Calu3 (cell line): ENCODE results near the gene ADCY3. TPM values are rescaled to one million over a fixed set of nuclear protein-coding genes. Genes with fewer than 3 reads are reported as not detected.

Experiments used
- BruUV-seq: library from RNA; stranded (reverse); fragments of 400-500 nt; replicated peaks from 2 replicates; lab custom pipeline; 2021; lab: Mats Ljungman, UMichigan
- CTCF ChIA-PET: fragments of 300-600 bp; sonication (Branson Sonifier 250); formaldehyde crosslinking; loops from one replicate; lab custom pipeline; 2022; ENCODE audit warnings: antibody characterized with exemption; lab: Charles Lee
- DNase-seq: peaks from one replicate; pipeline ENCODE4 v3.0.0; 2022
- H3K27ac Mint-ChIP-seq: one replicate; pipeline ENCODE4 v1.8.0; 2022; ENCODE audit warnings: mixed read lengths; ENCODE audit not compliant: unreplicated experiment
- H3K27me3 Mint-ChIP-seq: one replicate; pipeline ENCODE4 v1.8.0; 2022; ENCODE audit warnings: mixed read lengths; ENCODE audit not compliant: unreplicated experiment
- H3K36me3 Mint-ChIP-seq: one replicate; pipeline ENCODE4 v1.8.0; 2022; ENCODE audit warnings: mild to moderate bottlenecking, moderate library complexity, mixed read lengths; ENCODE audit not compliant: insufficient read depth, unreplicated experiment
- H3K4me1 Mint-ChIP-seq: one replicate; pipeline ENCODE4 v1.8.0; 2022; ENCODE audit warnings: mild to moderate bottlenecking, low read depth, mixed read lengths; ENCODE audit not compliant: unreplicated experiment
- H3K4me3 Mint-ChIP-seq: one replicate; pipeline ENCODE4 v1.8.0; 2022; ENCODE audit warnings: mild to moderate bottlenecking, low read depth, moderate library complexity, mixed read lengths; ENCODE audit not compliant: unreplicated experiment
- H3K9me3 Mint-ChIP-seq: one replicate; pipeline ENCODE4 v1.8.0; 2022; ENCODE audit warnings: low read depth, mixed read lengths; ENCODE audit not compliant: unreplicated experiment
- CTCF ChIP-seq: fragments of 200-600 bp; IDR thresholded peaks from one replicate; pipeline ENCODE4 v1.8.0; 2022; ENCODE audit warnings: antibody characterized with exemption; ENCODE audit not compliant: unreplicated experiment
- intact Hi-C: fragments of 100-400 bp; cut with micrococcal nuclease; formaldehyde crosslinking; loops from one replicate; pipeline ENCODE4 v1.10.0; 2022; ENCODE audit not compliant: unreplicated experiment
- total RNA-seq: library from RNA; stranded (reverse); gene quantifications from 2 replicates; pipeline ENCODE4 v1.2.3, GENCODE V29; 2022

Gene ADCY3
- total RNA-seq, 1 experiment from 2014 or later, result 63.7 TPM

DNA sequence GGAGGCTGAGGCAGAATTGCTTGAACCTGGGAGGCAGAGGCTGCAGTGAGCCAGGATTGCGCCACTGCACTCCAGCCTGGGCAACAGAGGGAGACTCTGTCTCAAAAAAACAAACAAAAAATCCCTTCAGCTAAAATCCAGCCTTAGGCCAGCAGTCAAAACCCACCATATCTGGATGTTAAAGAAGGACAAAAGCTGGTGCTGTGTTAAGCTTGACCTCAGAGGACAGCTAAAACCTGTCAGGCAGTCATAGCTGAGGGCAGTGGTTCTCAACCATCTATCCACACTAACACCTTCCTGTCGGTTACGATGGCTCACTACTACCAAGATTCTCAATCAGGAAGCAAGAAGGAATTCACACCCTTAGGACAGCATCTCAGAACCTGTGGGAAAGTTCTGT lies 136.4 kb downstream of the ADCY3 start:
- Mint-ChIP-seq H3K27me3 (no peaks in the 10 kb centered on the region), H3K36me3 (no peaks in the 10 kb centered on the region), H3K27ac (no peak overlapping the region), H3K9me3 (peaks cover 5% of the 10 kb centered on the region), H3K4me1 (no peaks in the 10 kb centered on the region), H3K4me3 (no peak overlapping the region)
- CTCF ChIA-PET, result no interaction called here
- intact Hi-C loops, result no loop called here
- DNase-seq, result no peak
- no TSS peak for BruUV-seq
- TF ChIP-seq CTCF, result no peak

GRCh38 chr2:24779116-24779515 lies 140.9 kb downstream of the ADCY3 start:
- H3K4me3 Mint-ChIP-seq, result no peak overlapping the region
- intact Hi-C loops, result no loop called here
- H3K4me1 Mint-ChIP-seq, result no peaks in the 10 kb centered on the region
- no peak overlapping the region for H3K27ac Mint-ChIP-seq
- peaks cover 5% of the 10 kb centered on the region for H3K9me3 Mint-ChIP-seq
- no peak for TF ChIP-seq CTCF
- CTCF ChIA-PET, result interaction anchor here (0.6 to 1.9 kb wide), 3 partner anchors 12 to 244 kb away, joined by 3 to 7 read pairs (median 4); partner anchors contain the start of genes CENPO and PTRHD1
- H3K27me3 Mint-ChIP-seq, result no peaks in the 10 kb centered on the region
- BruUV-seq, result no TSS peak
- no peaks in the 10 kb centered on the region for H3K36me3 Mint-ChIP-seq
- DNase-seq, result peak; percentile 29

- intact Hi-C loops, result no loop called here
- no peak overlapping the region for H3K27ac Mint-ChIP-seq
- H3K9me3 Mint-ChIP-seq, result no peaks in the 10 kb centered on the region
- no peak for TF ChIP-seq CTCF
- H3K36me3 Mint-ChIP-seq, result no peaks in the 10 kb centered on the region
- DNase-seq, result no peak
- no peaks in the 10 kb centered on the region for H3K4me1 Mint-ChIP-seq
- no peak overlapping the region for H3K4me3 Mint-ChIP-seq
- CTCF ChIA-PET, result no interaction called here
- BruUV-seq, result no TSS peak
- no peaks in the 10 kb centered on the region for H3K27me3 Mint-ChIP-seq
Measured at GRCh38 chr2:24774373-24774772, 145.7 kb downstream of the ADCY3 start.

DNA sequence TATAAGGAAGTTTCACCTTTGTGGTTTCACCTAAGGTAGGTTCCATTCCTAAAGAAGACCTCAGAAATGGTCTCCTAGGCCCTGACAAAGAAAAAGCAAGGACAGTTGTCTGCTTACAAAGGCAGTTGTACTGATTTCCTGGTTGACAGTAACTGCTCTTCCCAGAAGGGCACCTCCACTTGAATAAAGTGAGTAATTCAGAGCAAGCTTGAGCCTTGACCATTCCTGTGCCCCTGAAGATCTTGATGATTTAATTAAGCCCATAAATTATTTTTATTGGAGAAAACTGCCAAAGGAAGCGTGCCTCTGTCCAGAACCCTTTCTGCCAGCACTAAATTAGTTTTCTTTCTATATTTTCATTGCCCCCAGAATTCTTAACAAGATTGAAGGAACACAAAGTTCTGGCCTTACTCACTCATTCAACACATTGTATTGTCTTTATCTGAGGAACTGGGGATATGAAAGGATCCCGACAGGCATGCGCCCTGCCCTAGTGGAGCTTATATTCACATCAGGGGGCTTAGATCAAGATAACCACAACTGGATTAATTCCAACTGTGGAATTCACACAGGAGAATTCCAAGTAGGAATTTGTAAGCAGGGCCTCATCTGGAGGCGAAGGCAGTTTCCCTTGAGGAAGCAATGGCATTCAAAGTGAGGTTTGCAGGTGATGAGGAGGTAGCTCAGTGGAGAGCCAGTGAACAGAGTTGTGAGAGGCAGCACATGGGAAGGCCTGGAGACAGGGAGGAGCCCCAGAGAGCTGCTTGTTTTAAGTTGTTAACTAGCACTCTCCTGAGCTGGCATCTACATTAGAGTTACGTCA lies 148.1 kb downstream of the ADCY3 start:
- intact Hi-C loops, result no loop called here
- Mint-ChIP-seq H3K9me3 (no peaks in the 10 kb centered on the region), H3K27ac (no peak overlapping the region), H3K4me1 (no peaks in the 10 kb centered on the region), H3K27me3 (no peaks in the 10 kb centered on the region), H3K36me3 (no peaks in the 10 kb centered on the region), H3K4me3 (no peak overlapping the region)
- no peak for DNase-seq
- no peak for TF ChIP-seq CTCF
- CTCF ChIA-PET, result no interaction called here
- BruUV-seq, result no TSS peak
